GM19438 (cell line): ENCODE results near the gene ANO10.
"Not testable (repeated sequence)": the region's sequence is repeated elsewhere in the genome, so short reads cannot be mapped to it uniquely, and the experiment has no call there.

ENCODE experiments used
- ATAC-seq: cut with Tn5 transposase; IDR thresholded peaks from one replicate; pipeline ENCODE4 v1.9.1; 2021; ENCODE audit warnings: low read depth; ENCODE audit not compliant: unreplicated experiment

ANO10 gene, protein sequence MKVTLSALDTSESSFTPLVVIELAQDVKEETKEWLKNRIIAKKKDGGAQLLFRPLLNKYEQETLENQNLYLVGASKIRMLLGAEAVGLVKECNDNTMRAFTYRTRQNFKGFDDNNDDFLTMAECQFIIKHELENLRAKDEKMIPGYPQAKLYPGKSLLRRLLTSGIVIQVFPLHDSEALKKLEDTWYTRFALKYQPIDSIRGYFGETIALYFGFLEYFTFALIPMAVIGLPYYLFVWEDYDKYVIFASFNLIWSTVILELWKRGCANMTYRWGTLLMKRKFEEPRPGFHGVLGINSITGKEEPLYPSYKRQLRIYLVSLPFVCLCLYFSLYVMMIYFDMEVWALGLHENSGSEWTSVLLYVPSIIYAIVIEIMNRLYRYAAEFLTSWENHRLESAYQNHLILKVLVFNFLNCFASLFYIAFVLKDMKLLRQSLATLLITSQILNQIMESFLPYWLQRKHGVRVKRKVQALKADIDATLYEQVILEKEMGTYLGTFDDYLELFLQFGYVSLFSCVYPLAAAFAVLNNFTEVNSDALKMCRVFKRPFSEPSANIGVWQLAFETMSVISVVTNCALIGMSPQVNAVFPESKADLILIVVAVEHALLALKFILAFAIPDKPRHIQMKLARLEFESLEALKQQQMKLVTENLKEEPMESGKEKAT

GRCh38 chr3:43621656-43622432 lies at the start of gene ANO10:
Gene ANO10, minus strand, starts transcription at chr3:43622011. Its CDS starts 16,159 bp downstream, at chr3:43605852.
- peak; percentile 89 for ATAC-seq

GRCh38 chr3:43670635-43671522 lies 49.1 kb upstream of the ANO10 start:
- no peak for ATAC-seq

DNA sequence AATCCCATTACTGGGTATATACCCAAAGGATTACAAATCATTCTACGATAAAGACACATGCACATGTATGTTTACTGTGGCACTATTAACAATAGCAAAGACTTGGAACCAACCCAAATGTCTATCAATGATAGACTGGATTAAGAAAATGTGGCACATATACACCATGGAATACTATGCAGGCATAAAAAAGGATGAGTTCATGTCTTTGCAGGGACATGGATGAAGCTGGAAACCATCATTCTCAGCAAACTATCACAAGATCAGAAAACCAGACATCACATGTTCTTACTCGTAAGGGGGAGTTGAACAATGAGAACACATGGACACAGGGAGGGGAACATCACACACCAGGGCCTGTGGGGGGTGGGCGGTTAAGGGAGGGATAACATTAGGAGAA lies 43.2 kb upstream of the ANO10 start:
- ATAC-seq, result not testable (repeated sequence)

DNA sequence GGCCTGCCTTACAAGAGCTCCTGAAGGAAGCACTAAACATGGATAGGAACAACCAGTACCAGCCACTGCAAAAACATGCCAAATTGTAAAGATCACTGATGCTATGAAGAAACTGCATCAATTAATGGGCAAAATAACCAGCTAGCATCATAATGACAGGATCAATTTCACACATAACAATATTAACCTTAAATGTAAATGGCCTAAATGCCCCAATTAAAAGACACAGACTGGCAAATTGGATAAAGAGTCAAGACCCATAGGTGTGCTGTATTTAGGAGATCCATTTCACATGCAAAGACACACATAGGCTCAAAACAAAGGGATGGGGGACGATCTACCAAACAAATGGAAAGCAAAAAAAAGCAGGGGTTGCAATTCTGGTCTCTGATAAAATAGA lies 39.6 kb upstream of the ANO10 start:
- ATAC-seq, result not testable (repeated sequence)

GRCh38 chr3:43659250-43659880 lies 37.6 kb upstream of the ANO10 start:
- no peak for ATAC-seq

GRCh38 chr3:43656390-43656789 lies 34.6 kb upstream of the ANO10 start:
- ATAC-seq, result not testable (repeated sequence)

GRCh38 chr3:43650345-43650744 lies 28.5 kb upstream of the ANO10 start:
- ATAC-seq, result no peak

DNA sequence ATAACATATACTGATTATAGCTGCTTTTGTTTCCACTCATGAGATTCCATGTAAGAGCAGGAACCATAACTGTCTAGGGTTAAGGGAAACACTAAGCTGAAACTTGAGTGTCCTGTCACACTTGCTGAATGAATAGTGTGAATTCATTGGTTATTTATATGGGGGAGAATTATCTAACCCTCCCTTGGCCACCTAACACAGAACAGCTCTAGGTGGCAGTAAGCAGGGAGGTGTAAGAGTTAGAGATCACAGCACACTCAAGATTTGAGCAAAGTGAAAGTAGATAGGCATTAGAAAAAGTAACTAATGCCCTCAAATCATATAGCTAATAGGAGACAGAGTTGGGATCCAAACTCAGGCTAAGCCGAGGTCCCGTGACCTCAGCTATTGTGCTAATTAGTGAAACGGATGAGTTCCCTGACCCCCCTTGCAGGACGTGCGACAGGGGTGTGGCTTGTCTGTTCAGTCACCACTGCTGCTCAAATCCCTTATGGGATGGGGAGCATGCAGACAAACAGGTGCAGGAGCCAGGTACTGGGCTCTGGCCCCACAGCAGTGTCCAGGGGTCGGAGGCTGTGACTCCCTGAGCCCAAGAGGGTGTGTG lies 27.7 kb upstream of the ANO10 start:
- ATAC-seq, result no peak

DNA sequence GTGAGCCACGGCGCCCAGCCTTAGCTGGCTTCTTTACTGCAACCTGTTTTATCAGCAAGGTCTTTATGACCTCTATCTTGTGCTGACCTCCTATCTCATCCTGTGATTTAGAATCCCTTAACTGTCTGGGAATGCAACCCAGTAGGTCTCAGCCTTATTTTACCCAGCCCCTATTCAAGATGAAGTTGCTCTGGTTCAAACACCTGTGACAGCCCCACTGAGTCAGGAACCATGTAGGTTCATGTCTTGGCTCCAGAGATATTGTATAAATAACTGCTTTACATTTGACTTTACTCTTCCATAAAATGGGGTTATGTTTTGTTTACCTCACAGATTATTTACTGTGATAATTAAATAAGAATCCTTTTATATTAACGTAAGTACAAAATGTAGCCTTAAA lies 27.1 kb upstream of the ANO10 start:
- ATAC-seq, result no peak

DNA sequence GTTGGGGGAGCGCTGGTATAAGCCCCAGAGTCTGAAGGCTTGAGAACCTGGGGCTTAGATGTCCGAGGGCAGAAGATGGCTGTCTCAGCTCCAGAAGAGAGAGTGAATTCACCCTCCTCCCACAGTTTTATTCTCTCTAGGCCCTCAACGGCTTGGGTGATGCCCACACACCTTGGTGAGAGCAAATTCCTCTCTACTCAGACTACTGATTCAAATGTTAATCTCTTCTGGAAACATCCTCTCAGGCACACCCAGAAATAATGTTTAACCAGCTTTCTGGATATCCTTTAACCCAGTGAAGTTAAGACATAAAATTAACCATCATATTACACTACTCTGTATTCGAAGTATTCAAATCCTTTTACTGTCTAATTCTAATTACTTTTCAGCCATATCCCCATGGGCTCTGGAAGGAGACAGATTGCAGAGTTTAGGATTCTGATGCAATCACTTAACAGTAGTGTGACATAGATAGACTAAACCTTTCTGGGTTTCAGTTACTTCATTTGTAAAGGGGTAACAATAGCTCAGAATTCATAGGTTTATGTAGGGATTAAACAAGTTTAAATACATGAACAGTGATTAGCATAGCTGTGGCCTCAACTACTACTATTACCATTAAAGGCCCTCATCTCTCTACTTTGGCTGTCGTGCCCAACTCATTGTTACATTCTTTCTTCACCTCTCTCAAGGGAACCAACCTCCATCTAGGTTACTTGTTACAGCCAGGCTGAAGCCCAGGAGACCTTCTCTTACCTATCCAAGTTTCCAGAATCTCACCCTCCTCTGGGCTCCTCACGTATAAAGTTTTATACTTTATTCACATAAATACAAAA lies 25.7 kb upstream of the ANO10 start:
- ATAC-seq, result no peak

DNA sequence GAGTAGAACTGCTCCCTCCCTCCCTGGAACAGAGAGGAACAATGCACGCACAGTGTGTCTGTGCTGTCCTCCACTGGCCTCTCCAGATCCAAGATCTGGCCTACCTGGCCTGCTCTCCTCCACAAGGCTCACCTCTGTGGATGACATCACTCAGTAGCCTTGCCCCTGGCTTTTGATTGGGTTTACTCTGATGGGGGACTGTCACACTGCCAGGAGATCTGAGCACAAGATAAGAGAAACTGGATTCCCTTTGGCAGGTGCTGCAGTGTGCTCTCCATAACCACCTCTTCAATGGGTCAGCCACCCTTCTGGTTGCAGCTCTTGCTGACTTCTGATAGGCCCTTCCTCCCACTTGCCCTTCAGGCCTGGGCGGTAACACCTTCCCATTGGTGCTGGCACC lies 22.6 kb upstream of the ANO10 start:
- ATAC-seq, result no peak

- no peak for ATAC-seq
These were observed 19.7 kb upstream of the ANO10 start for GRCh38 chr3:43641306-43642114.

DNA sequence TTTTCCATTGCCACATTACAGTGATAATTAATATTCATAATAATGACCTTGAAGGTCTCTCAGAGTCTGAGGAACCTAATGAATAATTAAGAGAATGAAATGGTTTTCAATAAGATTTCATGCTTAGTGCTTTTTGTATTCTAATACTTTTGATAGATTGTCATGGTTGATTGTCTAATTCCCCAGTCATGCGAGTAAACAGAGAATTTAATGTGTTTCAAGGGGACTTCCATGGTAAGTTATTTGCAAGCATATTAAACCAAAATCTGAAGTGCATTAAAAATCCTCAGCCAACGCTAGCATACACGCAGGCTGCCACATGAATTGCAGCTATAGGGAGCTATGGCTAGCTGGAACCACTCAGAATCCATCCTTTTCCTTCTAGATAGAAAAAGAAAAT lies 18.9 kb upstream of the ANO10 start:
- no peak for ATAC-seq

GRCh38 chr3:43638594-43639447 lies 17.0 kb upstream of the ANO10 start:
- ATAC-seq, result no peak

DNA sequence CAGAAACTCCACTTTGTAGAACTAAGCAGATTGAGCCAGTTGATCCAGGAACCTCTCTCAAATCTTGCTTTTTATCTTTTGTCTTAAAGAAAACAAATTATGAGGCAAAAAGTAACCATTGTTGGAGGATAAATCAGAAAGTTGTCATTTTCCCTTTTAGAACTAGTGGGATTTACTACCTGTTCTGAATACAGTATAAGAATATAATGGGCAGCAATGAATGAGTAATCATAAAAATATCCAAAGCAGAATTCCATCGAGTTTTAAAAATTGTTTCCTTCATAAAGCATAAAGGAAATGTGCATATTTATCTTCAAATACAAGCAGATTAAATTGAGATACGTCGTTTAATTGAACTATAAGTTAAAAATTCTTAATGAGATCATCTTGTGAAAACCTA lies 15.9 kb upstream of the ANO10 start:
- no peak for ATAC-seq

GRCh38 chr3:43632986-43633385 lies 11.2 kb upstream of the ANO10 start:
- ATAC-seq, result no peak

DNA sequence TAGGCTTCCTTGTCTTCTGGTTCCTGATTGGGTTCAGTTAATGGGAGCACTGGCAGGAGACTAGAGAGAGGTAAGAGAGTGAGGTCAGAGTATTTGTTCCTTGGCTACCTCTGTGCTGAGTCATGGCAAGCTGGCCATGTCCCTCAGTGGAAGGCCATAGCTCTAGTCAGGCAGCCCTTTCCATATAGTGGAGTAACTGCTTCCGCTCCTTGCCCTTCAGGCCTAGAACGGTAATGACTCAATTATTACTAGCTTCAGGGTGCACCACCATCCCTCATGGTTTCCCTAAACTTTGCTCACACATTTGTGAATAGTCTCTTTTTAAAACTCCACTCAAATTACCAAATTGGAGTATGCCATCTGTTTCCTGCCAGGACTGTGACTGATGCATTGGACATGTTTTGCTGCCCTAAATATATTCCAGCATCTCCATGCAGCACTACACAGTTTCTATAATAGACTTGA lies 10.5 kb upstream of the ANO10 start:
- no peak for ATAC-seq
